B cell (primary cell): ENCODE results near the gene MYADML2. TPM values are rescaled to one million over a fixed set of nuclear protein-coding genes. Genes with fewer than 3 reads are reported as not detected.

Experiments used
- ATAC-seq: fragments of 200-7000 bp; cut with Tn5 transposase; one replicate; pipeline ENCODE4 v1.10.0; 2021; ENCODE audit warnings: low read depth, mild to moderate bottlenecking, moderate number of reproducible peaks, moderate library complexity
- CTCF ChIA-PET: fragments of 350-600 bp; sonication (Branson Sonifier 250); formaldehyde crosslinking; loops from one replicate; lab custom pipeline; 2021; ENCODE audit warnings: antibody characterized with exemption, inconsistent platforms; lab: Charles Lee
- POLR2A ChIA-PET: fragments of 350-600 bp; sonication (Branson Sonifier 250); formaldehyde crosslinking; loops from one replicate; lab custom pipeline; 2021; ENCODE audit warnings: antibody characterized with exemption; lab: Charles Lee
- DNase-seq: peaks from one replicate; pipeline ENCODE4 v3.0.0; 2013
- H2AFZ ChIP-seq: 2 replicates; pipeline ENCODE4 v1.6.1; 2012; ENCODE audit warnings: mild to moderate bottlenecking, low read depth, low read length; ENCODE audit not compliant: insufficient read depth, poor library complexity, severe bottlenecking
- H3K27ac ChIP-seq, 2 donors: 1 replicate in 1 of 2; 2 replicates in 1 of 2; pipeline ENCODE4 v1.5.1; 2012 to 2013; ENCODE audit warnings: low read length in 2 of 2, mild to moderate bottlenecking in 2 of 2, moderate library complexity in 1 of 2
- H3K27me3 ChIP-seq, 4 experiments: fragments of 200-600 bp in 1 of 4; sonication (generic) in 1 of 4; replicated peaks in 1 of 4; 1 replicate in 2 of 4; 2 replicates in 2 of 4; pipeline versions ENCODE4 v1.6.1 to v1.7.0; 2013 to 2016; ENCODE audit warnings: low read length in 3 of 4, mild to moderate bottlenecking in 2 of 4, mixed read lengths in 1 of 4, moderate library complexity in 1 of 4; ENCODE audit not compliant: insufficient read depth in 4 of 4, control insufficient read depth in 3 of 4; ENCODE audit errors: control extremely low read depth in 1 of 4
- H3K36me3 ChIP-seq, 2 experiments: replicated peaks in 1 of 2; 1 replicate in 1 of 2; 2 replicates in 1 of 2; pipeline versions ENCODE4 v1.6.1 to v1.7.1; 2013; ENCODE audit warnings: low read length in 1 of 2; ENCODE audit not compliant: insufficient read depth in 2 of 2, control insufficient read depth in 1 of 2; ENCODE audit errors: control extremely low read depth in 1 of 2, extremely low read depth in 1 of 2
- H3K4me1 ChIP-seq, 2 donors: fragments of 200-600 bp in 1 of 2; sonication (generic) in 1 of 2; 1 replicate in 1 of 2; 2 replicates in 1 of 2; pipeline versions ENCODE4 v1.5.1 to v1.6.1; 2013 to 2017; ENCODE audit warnings: low read length in 2 of 2; ENCODE audit not compliant: control insufficient read depth in 2 of 2, insufficient read depth in 2 of 2
- H3K4me2 ChIP-seq: replicated peaks from 2 replicates; pipeline ENCODE3; 2012; ENCODE audit warnings: mild to moderate bottlenecking, low read depth, low read length; ENCODE audit not compliant: poor library complexity, severe bottlenecking
- H3K4me3 ChIP-seq, 5 experiments: fragments of 200-600 bp in 1 of 5; sonication (generic) in 1 of 5; 1 replicate in 3 of 5; 2 replicates in 2 of 5; pipeline versions ENCODE4 v1.5.1 to v1.7.0; 2011 to 2016; ENCODE audit warnings: low read length in 4 of 5, mild to moderate bottlenecking in 4 of 5, low read depth in 2 of 5, control low read depth in 1 of 5, moderate library complexity in 1 of 5; ENCODE audit not compliant: insufficient read depth in 1 of 5; ENCODE audit errors: control extremely low read depth in 1 of 5, extremely low read depth in 1 of 5
- H3K79me2 ChIP-seq: fragments of 200-600 bp; sonication (generic); one replicate; pipeline ENCODE4 v1.6.0; 2016; ENCODE audit warnings: low read length; ENCODE audit not compliant: control insufficient read depth, insufficient read depth
- H3K9ac ChIP-seq: fragments of 200-600 bp; sonication (generic); 2 replicates; pipeline ENCODE4 v1.6.1; 2017; ENCODE audit warnings: mild to moderate bottlenecking, low read length, moderate library complexity
- H3K9me3 ChIP-seq, 3 donors: one replicate each; pipeline versions ENCODE4 v1.6.1 to v1.7.1; 2013; ENCODE audit warnings: low read length in 2 of 3; ENCODE audit not compliant: control insufficient read depth in 2 of 3, insufficient read depth in 1 of 3; ENCODE audit errors: control extremely low read depth in 1 of 3
- H4K20me1 ChIP-seq: 2 replicates; pipeline ENCODE4 v1.6.0; 2012; ENCODE audit warnings: mild to moderate bottlenecking, low read length; ENCODE audit not compliant: insufficient read depth, control insufficient read depth, poor library complexity, severe bottlenecking
- H3K27ac Mint-ChIP-seq: one replicate; pipeline ENCODE4 v1.8.0; 2021; ENCODE audit warnings: mixed read lengths
- H3K27me3 Mint-ChIP-seq: one replicate; pipeline ENCODE4 v1.8.0; 2021; ENCODE audit warnings: mixed read lengths
- H3K4me1 Mint-ChIP-seq: one replicate; pipeline ENCODE4 v1.8.0; 2021; ENCODE audit warnings: mixed read lengths
- H3K4me3 Mint-ChIP-seq: one replicate; pipeline ENCODE4 v1.8.0; 2021; ENCODE audit warnings: mixed read lengths
- H3K9me3 Mint-ChIP-seq: one replicate; pipeline ENCODE4 v1.8.0; 2022; ENCODE audit warnings: mixed read lengths; ENCODE audit not compliant: insufficient read depth
- CTCF ChIP-seq: fragments of 200-600 bp; IDR thresholded peaks from one replicate; pipeline ENCODE4 v1.8.0; 2022; ENCODE audit warnings: antibody characterized with exemption, mild to moderate bottlenecking
- EZH2 ChIP-seq: IDR thresholded peaks from 2 replicates; pipeline ENCODE4 v1.6.1; 2012; ENCODE audit warnings: borderline replicate concordance, low read depth, mild to moderate bottlenecking, moderate library complexity, low read length; ENCODE audit not compliant: insufficient read depth, poor library complexity, severe bottlenecking
- WGBS: methylation state at CpG from one replicate; pipeline ENCODE4 v1.1.5; 2013; ENCODE audit warnings: missing lambda C conversion rate; ENCODE audit not compliant: insufficient coverage; 5-methylcytosine and 5-hydroxymethylcytosine counted together
- intact Hi-C: fragments of 100-400 bp; cut with micrococcal nuclease; formaldehyde crosslinking; loops from one replicate; pipeline ENCODE4 v1.10.0; 2022
- polyA plus RNA-seq: library from polyadenylated mRNA; depleted of rRNA; stranded (reverse); fragments of >200 nt; gene quantifications from 2 replicates; pipeline ENCODE4 v1.2.3, GENCODE V29; 2012
- total RNA-seq, 2 donors: library from RNA; stranded (reverse); fragments of 120-200 nt in 1 of 2; gene quantifications; 1 replicate in 1 of 2; 2 replicates in 1 of 2; pipeline versions ENCODE4 v1.2.3 to v1.2.4, GENCODE V29; 2013 to 2022

Gene MYADML2
- total and polyA plus RNA-seq, 2 donors (not counting 1 experiment from before 2014, with no cell fraction given): not detected

DNA sequence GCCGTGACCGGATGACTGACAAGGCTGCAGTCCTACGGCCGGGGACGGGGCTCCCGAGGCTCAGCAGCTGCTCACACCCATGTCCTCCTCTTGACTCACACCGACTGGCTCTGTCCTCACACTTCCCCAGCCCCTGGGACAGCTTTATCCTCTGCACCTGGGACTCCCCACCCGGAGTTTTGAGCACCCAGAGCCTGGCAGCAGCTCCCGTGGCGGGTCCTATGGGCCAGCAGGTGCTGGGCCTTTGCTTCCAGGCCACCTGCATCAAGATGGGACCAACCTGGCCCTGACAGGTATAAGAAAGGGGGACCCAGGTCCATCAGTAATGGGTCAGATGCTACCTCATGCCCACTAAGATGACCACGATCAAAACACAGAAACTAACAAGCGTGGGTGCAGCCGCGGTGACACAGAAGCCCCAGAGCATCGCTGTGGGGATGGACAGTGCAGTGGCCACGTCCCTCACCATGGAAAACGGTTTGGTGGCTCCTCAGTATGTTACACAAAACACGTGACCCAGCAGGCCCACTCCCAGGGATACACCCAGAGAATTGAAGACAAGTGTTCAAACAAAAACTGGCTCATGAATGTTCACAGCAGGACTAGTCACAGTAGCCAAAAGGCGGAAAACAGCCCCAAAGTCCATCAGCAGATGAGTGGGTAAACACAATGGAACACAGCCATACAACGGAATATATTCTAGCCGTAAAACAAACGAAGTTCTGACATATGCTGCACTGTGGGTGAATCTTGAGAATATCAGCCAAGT is 17.2 kb upstream of the MYADML2 start:
- DNase-seq (no peak), ATAC-seq (no peak)
- H3K36me3 ChIP-seq: no peaks in the 10 kb centered on the region
- no peak overlapping the region for H3K27ac ChIP-seq
- H3K9me3 ChIP-seq: peaks cover 0 to 3% (median 0%) of the 10 kb centered on the region in 3 donors
- intact Hi-C loops: no loop called here
- peaks cover 33 to 37% of the 10 kb centered on the region in 2 donors for H3K4me1 ChIP-seq
- H3K4me3 ChIP-seq: no peak overlapping the region
- H3K4me2 ChIP-seq: no peak overlapping the region
- H4K20me1 ChIP-seq: no peaks in the 10 kb centered on the region
- Mint-ChIP-seq H3K27me3 (peaks cover 5% of the 10 kb centered on the region), H3K4me1 (peaks cover 15% of the 10 kb centered on the region), H3K9me3 (no peaks in the 10 kb centered on the region), H3K27ac (no peak overlapping the region), H3K4me3 (no peak overlapping the region)
- 89% methylated on average over 22 of the region's 22 CpGs for WGBS
- H3K79me2 ChIP-seq: no peaks in the 10 kb centered on the region
- POLR2A ChIA-PET: no interaction called here
- peaks cover 0 to 31% (median 11%) of the 10 kb centered on the region in 4 experiments for H3K27me3 ChIP-seq
- TF ChIP-seq EZH2 (no peak), CTCF (no peak)
- no peak overlapping the region for H2AFZ ChIP-seq
- H3K9ac ChIP-seq: no peak overlapping the region
- CTCF ChIA-PET: interaction anchor here (0.7 to 1.3 kb wide), 3 partner anchors 10 to 55 kb away, joined by 3 read pairs; no protein-coding TSS in a partner anchor
